Gastroesophageal sphincter (tissue), 4 donors: ENCODE measurements around the gene LRP10. TPM values are rescaled to one million over a fixed set of nuclear protein-coding genes. Genes with fewer than 3 reads are reported as not detected.
A peak's percentile ranks its signal among the peaks of the same experiment; 100 is the strongest.

Source experiments
- ATAC-seq: fragments of 150-250 bp; one replicate; pipeline ENCODE4 v1.9.1; 2016; ENCODE audit warnings: mild to moderate bottlenecking, moderate library complexity
- H3K27ac ChIP-seq, 4 donors: fragments of 200-600 bp; sonication (generic) in 3 of 4; 1 replicate in 3 of 4; 2 replicates in 1 of 4; pipeline ENCODE4 v1.5.1; 2016 to 2019
- H3K27me3 ChIP-seq: fragments of 200-600 bp; sonication (generic); one replicate; pipeline ENCODE4 v1.5.1; 2019
- H3K36me3 ChIP-seq, 2 donors: fragments of 200-600 bp; sonication (generic); one replicate each; pipeline ENCODE4 v1.5.1; 2019; ENCODE audit warnings: control low read depth in 1 of 2
- H3K4me1 ChIP-seq, 3 donors: fragments of 200-600 bp; sonication (generic); 1 replicate in 2 of 3; 2 replicates in 1 of 3; pipeline ENCODE4 v1.5.1; 2016 to 2019; ENCODE audit warnings: control low read depth in 2 of 3
- H3K4me3 ChIP-seq, 2 donors: fragments of 200-600 bp; sonication (generic); one replicate each; pipeline ENCODE4 v1.5.1; 2019; ENCODE audit warnings: mild to moderate bottlenecking in 1 of 2, moderate library complexity in 1 of 2
- H3K9me3 ChIP-seq, 3 donors: fragments of 200-600 bp; sonication (generic); one replicate each; pipeline ENCODE4 v1.5.1; 2017 to 2019; ENCODE audit warnings: control low read depth in 2 of 3
- EP300 ChIP-seq: sonication (generic); formaldehyde crosslinking; IDR thresholded peaks from one replicate; pipeline ENCODE4 v1.6.1; 2017; ENCODE audit warnings: antibody characterized with exemption, mild to moderate bottlenecking
- POLR2A ChIP-seq, 2 donors: fragments of 450-650 bp; IDR thresholded peaks; one replicate each; pipeline ENCODE4 v1.6.1; 2017; ENCODE audit warnings: antibody characterized with exemption in 2 of 2, mild to moderate bottlenecking in 2 of 2, moderate library complexity in 1 of 2
- POLR2AphosphoS5 ChIP-seq: sonication (generic); formaldehyde crosslinking; IDR thresholded peaks from one replicate; pipeline ENCODE4 v1.6.1; 2017; ENCODE audit warnings: antibody characterized with exemption
- WGBS, 2 donors: methylation state at CpG; one replicate each; pipeline ENCODE4 v1.1.5; 2018; ENCODE audit warnings: low coverage in 1 of 2; 5-methylcytosine and 5-hydroxymethylcytosine counted together
- total RNA-seq, 4 donors: library from RNA; depleted of rRNA; stranded (reverse); fragments of >200 nt; gene quantifications; one replicate each; pipeline ENCODE4 v1.1.0, GENCODE V29; 2016
- TF ChIP-seq, protein P1 (sequence below), 4 experiments: fragments of 200-600 bp in 2 of 4; fragments of 450-650 bp in 2 of 4; sonication (generic) in 1 of 4; IDR thresholded peaks; one replicate each; pipeline ENCODE4 v1.5.1; 2017 to 2019; ENCODE audit warnings: antibody characterized with exemption in 4 of 4, mild to moderate bottlenecking in 2 of 4, moderate library complexity in 2 of 4

LRP10 gene
- total RNA-seq, 4 donors from 2014 or later = 123 to 257 (median 163) TPM

DNA sequence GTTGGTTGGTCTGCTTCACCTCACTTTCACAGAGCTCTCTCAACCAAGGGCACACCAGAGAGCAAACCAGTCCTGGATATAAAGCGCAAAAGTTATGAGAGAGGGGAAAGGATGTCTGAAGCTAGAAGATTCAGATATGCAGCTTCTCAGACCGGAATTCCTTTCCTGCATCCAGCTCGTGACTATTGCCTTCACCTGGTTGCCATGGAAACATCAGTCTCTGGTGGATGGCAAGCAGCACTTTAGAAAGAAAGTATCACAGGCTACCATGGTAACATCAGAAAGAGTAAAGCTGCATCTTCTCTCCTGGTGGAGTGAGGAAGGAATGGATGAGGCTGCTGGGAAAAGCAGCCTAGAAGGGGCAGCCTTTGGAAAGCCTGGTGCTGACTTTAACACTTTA lies 25.2 kb downstream of the LRP10 start:
- Histone ChIP-seq H3K4me3 (no peak overlapping the region), H3K4me1 (peaks cover 0 to 29% (median 0%) of the 10 kb centered on the region in 3 donors), H3K27ac (no peak overlapping the region), H3K27me3 (no peaks in the 10 kb centered on the region), H3K36me3 (peaks cover 6 to 24% of the 10 kb centered on the region in 2 donors), H3K9me3 (no peaks in the 10 kb centered on the region)
- 60 to 65% methylated on average over 2 to 3 of the region's 3 CpGs for WGBS, 2 donors
- no peak for ATAC-seq
- no peak for TF ChIP-seq POLR2A (IDR thresholded peaks at IDR 0.05)
- no peak for TF ChIP-seq EP300
- TF ChIP-seq, protein P1, sequence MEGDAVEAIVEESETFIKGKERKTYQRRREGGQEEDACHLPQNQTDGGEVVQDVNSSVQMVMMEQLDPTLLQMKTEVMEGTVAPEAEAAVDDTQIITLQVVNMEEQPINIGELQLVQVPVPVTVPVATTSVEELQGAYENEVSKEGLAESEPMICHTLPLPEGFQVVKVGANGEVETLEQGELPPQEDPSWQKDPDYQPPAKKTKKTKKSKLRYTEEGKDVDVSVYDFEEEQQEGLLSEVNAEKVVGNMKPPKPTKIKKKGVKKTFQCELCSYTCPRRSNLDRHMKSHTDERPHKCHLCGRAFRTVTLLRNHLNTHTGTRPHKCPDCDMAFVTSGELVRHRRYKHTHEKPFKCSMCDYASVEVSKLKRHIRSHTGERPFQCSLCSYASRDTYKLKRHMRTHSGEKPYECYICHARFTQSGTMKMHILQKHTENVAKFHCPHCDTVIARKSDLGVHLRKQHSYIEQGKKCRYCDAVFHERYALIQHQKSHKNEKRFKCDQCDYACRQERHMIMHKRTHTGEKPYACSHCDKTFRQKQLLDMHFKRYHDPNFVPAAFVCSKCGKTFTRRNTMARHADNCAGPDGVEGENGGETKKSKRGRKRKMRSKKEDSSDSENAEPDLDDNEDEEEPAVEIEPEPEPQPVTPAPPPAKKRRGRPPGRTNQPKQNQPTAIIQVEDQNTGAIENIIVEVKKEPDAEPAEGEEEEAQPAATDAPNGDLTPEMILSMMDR (IDR thresholded peaks at IDR 0.05) = no peak
- TF ChIP-seq POLR2AphosphoS5 = no peak

DNA sequence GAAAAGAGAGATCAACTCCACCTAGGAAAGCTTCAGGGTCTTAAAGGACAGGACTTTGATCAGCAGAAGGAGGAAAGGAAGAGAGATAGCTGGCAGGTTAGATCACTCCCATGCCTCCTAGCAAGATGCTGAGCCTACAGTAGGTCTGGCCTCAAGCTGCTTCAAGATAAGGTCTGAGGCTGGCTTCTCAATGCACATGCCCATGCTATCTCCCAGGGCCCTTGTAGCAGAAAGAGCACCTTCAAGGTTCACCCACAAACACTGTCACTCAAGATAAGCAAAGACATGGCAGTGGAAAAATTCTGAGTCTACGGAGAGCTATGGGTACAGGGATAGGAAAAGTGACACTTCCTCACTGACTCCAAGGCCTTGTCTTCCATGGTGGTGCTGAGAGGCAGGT lies 25.8 kb downstream of the LRP10 start:
- Histone ChIP-seq H3K4me3 (no peak overlapping the region), H3K27ac (no peak overlapping the region), H3K36me3 (peaks cover 6 to 30% of the 10 kb centered on the region in 2 donors), H3K9me3 (no peaks in the 10 kb centered on the region), H3K27me3 (no peaks in the 10 kb centered on the region), H3K4me1 (peaks cover 0 to 29% (median 0%) of the 10 kb centered on the region in 3 donors)
- ATAC-seq = no peak
- TF ChIP-seq, protein P1 (IDR thresholded peaks at IDR 0.05) = no peak
- 88 to 100% methylated on average over 1 of the region's 1 CpG for WGBS, 2 donors

DNA sequence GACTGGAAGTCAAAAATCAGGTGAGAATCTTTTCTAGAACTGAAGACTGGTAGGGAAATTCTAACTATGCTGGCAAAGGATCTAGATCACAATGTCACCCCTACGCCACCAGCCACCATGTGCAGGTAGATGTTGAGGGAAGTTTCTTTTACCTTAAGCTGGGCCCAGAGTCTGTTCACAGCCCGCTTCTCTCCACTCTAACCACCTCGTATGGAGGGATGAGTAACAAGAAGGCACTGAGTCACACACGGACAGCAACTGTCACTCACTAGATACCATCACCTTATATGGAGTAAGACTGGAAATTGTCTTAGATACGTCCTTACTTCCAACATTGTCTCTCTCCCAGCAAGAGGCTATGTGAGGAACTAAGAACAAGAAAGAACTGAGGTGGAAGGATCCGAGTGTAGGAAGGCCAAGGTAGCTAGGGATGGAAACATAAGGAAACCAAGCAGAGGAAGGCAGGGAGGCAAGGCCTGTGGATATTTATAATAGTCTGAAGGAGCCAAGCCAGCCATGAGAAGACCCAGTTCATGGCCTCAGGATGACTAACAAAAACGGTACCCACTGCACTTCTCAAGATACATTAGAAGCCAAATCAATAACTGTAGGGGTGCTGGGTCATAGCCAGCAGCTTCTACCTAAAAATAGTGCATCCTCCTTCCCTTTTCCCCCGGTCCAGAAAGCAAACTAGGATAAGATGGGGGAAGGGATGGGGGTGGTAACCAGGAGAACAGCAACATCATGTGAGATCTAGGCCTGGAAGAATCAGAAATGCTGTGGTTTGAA lies 27.0 kb downstream of the LRP10 start:
- H3K36me3 ChIP-seq = peaks cover 6 to 35% of the 10 kb centered on the region in 2 donors
- TF ChIP-seq POLR2AphosphoS5 (no peak), POLR2A (IDR thresholded peaks at IDR 0.05) (no peak), EP300 (no peak)
- TF ChIP-seq, protein P1 (IDR thresholded peaks at IDR 0.05) = no peak
- H3K4me3 ChIP-seq = no peak overlapping the region
- H3K27me3 ChIP-seq = no peaks in the 10 kb centered on the region
- no peaks in the 10 kb centered on the region for H3K9me3 ChIP-seq
- ATAC-seq = no peak
- H3K4me1 ChIP-seq = peaks cover 0 to 29% (median 0%) of the 10 kb centered on the region in 3 donors
- 35 to 37% methylated on average over 3 to 6 of the region's 8 CpGs for WGBS, 2 donors
- H3K27ac ChIP-seq = peak overlapping the region in 3 of 4 donors; percentile 59 to 63 (median 60)

DNA sequence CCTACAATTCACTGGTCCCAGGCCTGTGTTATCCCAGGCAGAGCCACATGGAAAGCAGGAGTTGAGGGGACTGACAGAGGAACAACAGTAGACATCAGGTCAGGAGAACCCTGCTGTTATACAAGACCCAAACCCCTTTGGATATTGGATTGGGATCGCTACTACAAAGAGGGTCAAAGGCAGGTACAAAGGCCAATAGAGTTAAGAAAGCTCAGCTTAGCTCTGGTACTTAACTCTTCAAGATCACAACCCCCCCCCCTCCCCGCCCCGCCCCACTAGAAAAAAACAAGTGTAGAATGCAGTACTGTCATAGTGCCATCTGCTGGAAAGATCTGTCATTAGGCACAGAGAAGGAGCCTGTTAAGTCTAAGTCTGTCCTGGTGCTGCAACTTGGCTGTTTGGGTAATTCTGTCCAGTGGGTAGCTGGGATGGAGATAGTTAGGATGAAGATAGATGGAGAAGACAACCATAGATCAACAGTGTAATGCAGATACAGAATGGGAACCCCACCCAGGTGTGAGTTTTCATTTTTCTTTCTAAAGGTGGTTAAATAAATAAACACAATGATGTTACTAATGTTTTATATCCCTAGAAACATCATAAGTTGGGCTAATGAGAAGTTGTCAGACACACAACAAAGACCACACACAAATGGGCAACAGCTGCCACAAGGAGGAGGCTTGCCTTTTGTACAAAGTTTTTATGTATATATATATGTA lies 28.7 kb downstream of the LRP10 start:
- 12% methylated on average over 3 of the region's 3 CpGs; no CpG with 5 or more reads in 1 of the 2 donors for WGBS, 2 donors

More for the DNA sequence above, 28.7 kb downstream of the LRP10 start:
- H3K27ac ChIP-seq = peak overlapping the region; percentile 6 to 64 (median 61)
- peaks cover 13 to 50% of the 10 kb centered on the region in 2 donors for H3K36me3 ChIP-seq
- no peaks in the 10 kb centered on the region for H3K27me3 ChIP-seq
- TF ChIP-seq, protein P1 (IDR thresholded peaks at IDR 0.05) = peak in 3 of 4 experiments; percentile 33 to 66 (median 34)
- no peak for TF ChIP-seq EP300
- peak; percentile 71 for ATAC-seq
- H3K9me3 ChIP-seq = no peaks in the 10 kb centered on the region
- peaks cover 0 to 29% (median 0%) of the 10 kb centered on the region in 3 donors for H3K4me1 ChIP-seq
- no peak overlapping the region for H3K4me3 ChIP-seq
